ENCODE results near the gene RARB. TPM values are rescaled to one million over a fixed set of nuclear protein-coding genes. Genes with fewer than 3 reads are reported as not detected.
A peak's percentile ranks its signal among the peaks of the same experiment; 100 is the strongest.

Gene RARB
- total and polyA plus RNA-seq, 3 donors from 2014 or later, result 0.63 to 1.5 (median 0.99) TPM

DNA sequence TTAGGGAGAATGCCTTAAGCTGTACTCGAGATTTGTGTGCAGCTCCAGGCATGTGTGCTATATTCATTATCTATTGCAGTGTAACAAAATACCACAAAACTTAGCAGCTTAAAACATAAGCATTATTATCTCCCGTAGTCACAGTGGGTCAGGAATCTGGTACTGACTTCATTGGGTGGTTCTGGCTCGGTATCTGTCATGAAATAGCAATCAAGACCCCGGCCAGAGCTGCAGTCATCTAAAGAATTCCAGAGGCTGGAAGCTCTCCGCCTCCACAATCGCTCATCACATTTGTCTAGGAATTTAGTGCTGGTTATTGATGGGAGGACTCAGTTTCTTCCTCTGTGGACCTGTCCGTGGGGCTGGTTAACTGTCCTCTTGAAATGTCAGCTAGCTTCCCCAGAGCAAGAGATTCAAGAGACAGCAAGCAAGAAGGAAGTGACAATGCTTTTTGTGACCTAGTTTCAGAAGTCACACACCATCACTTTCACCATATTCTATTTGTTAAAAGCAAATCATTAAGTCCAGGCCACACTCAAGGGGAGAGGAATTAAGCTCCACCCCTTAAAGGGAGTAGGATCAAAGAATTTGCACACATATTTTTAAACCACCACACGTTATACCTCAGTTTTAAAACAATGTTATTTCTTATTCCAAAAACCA lies 160.5 kb downstream of the RARB start:
- H3K27ac ChIP-seq, result no peak overlapping the region
- intact Hi-C loops (cut with DNase I; ENCODE audit: low total_unique reads), result no loop called here
- 83 to 89% methylated on average over 8 of the region's 8 CpGs for WGBS, 2 donors

DNA sequence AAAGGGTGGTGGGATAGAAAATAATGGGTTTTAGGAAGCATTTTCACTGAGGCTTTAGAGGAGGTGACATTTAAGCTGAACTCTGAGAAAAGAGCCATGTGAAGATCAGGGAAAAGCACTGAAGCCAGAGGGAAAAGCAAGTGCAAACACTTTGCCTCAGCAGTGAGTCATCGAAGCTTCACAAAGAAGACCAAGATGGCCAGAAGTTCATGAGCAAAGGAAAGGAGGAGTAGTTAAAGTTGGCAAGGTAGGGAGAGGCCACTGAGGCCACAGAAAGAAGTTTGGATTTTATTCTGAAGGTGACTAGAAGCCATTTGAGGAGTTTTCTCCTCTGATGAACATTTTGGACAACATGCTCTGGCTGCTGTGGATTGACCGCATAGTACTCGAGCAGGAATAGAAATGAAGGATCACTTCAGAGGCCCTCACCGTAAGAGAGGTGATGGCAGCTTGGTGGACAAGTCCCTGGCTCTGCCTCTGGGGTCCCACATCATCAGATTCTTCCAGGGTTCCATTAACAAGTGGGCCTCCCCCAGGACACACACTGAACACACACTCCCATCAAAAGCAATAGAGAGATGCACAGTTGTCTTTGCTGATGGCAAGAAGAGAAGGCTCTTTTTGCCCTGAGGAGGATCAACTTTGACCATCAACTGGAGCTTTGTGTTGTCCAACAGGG lies 161.2 kb downstream of the RARB start:
- no peak overlapping the region for H3K4me3 ChIP-seq
- H3K9me3 ChIP-seq, result no peaks in the 10 kb centered on the region
- H3K27ac ChIP-seq, result no peak overlapping the region
- intact Hi-C loops (cut with DNase I; ENCODE audit: low total_unique reads), result no loop called here
- H3K4me1 ChIP-seq, result peaks cover 8% of the 10 kb centered on the region
- 84 to 92% methylated on average over 3 to 4 of the region's 4 CpGs for WGBS, 2 donors
- no peak for DNase-seq
- no peaks in the 10 kb centered on the region for H3K27me3 ChIP-seq
- no peak for TF ChIP-seq POLR2A (IDR thresholded peaks at IDR 0.05)
- TF ChIP-seq, protein P1, sequence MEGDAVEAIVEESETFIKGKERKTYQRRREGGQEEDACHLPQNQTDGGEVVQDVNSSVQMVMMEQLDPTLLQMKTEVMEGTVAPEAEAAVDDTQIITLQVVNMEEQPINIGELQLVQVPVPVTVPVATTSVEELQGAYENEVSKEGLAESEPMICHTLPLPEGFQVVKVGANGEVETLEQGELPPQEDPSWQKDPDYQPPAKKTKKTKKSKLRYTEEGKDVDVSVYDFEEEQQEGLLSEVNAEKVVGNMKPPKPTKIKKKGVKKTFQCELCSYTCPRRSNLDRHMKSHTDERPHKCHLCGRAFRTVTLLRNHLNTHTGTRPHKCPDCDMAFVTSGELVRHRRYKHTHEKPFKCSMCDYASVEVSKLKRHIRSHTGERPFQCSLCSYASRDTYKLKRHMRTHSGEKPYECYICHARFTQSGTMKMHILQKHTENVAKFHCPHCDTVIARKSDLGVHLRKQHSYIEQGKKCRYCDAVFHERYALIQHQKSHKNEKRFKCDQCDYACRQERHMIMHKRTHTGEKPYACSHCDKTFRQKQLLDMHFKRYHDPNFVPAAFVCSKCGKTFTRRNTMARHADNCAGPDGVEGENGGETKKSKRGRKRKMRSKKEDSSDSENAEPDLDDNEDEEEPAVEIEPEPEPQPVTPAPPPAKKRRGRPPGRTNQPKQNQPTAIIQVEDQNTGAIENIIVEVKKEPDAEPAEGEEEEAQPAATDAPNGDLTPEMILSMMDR (IDR thresholded peaks at IDR 0.05), result no peak
- no peaks in the 10 kb centered on the region for H3K36me3 ChIP-seq (ENCODE audit: low read depth, missing control alignments)

More for the DNA sequence above, 160.5 kb downstream of the RARB start:
- Histone ChIP-seq H3K4me3 (no peak overlapping the region), H3K9me3 (no peaks in the 10 kb centered on the region), H3K4me1 (peaks cover 7% of the 10 kb centered on the region), H3K36me3 (ENCODE audit: low read depth, missing control alignments) (no peaks in the 10 kb centered on the region), H3K27me3 (no peaks in the 10 kb centered on the region)
- no peak for DNase-seq
- no peak for TF ChIP-seq POLR2A (IDR thresholded peaks at IDR 0.05)
- TF ChIP-seq, protein P1 (IDR thresholded peaks at IDR 0.05), result no peak

DNA sequence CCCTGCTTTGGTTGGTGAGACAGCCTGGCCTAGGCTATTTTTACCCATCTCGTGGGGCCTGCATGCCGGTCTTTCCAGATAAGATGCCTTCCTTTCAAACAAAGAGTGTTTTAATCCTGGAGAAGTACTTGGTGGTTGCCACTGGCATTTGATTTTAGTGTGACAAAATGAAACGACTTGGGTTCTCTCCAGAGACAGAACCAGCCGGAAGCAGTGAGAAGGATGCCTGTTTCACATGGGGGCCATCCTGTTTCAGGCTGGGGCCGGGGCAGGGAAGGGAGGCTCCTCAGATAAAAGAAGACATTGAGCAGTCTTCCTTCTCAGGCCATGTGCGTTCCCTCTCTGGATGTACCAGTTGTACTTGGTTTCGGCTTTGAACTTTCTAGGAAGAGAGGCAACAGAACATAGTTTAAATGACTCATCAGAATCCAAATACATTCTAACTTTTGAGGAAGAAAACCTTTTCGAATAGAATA lies 161.8 kb downstream of the RARB start:
- 68 to 73% methylated on average over 8 of the region's 8 CpGs for WGBS, 2 donors
- no peak overlapping the region for H3K27ac ChIP-seq
- H3K27me3 ChIP-seq, result no peaks in the 10 kb centered on the region

DNA sequence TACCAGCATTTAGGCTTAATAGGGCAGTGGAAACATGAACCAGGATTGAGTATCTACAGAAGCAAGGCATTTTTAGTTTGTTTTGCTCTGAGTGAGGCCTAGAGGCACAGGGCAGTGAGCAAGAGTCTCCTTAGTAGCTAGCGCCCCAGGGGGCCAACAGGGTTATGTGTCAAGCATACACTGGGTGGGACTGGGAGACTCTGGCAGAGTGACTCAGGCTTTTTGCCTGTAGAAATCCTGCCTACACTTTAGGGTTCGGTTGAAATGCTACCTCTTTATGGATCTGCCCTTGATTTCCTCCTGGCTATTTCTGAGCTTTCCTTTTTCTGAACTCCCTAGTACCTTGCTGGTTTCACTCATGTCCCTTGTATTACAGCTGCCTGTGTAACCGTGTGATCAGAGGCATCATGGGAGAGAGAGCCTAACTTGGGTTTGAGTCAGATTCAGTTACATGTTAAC lies 164.5 kb downstream of the RARB start:
- no peak for TF ChIP-seq POLR2A (IDR thresholded peaks at IDR 0.05)
- TF ChIP-seq, protein P1 (IDR thresholded peaks at IDR 0.05), result no peak

More for the DNA sequence above, 161.8 kb downstream of the RARB start:
- Histone ChIP-seq H3K4me1 (peaks cover 10% of the 10 kb centered on the region), H3K9me3 (no peaks in the 10 kb centered on the region), H3K4me3 (no peak overlapping the region), H3K36me3 (ENCODE audit: low read depth, missing control alignments) (no peaks in the 10 kb centered on the region)
- no peak for TF ChIP-seq POLR2A (IDR thresholded peaks at IDR 0.05)
- TF ChIP-seq, protein P1 (IDR thresholded peaks at IDR 0.05), result no peak
- DNase-seq, result peak; percentile 26
- intact Hi-C loops (cut with DNase I; ENCODE audit: low total_unique reads), result no loop called here

More for the DNA sequence above, 164.5 kb downstream of the RARB start:
- no peaks in the 10 kb centered on the region for H3K36me3 ChIP-seq (ENCODE audit: low read depth, missing control alignments)
- no peak for DNase-seq
- H3K27ac ChIP-seq, result no peak overlapping the region
- no peaks in the 10 kb centered on the region for H3K27me3 ChIP-seq
- intact Hi-C loops (cut with DNase I; ENCODE audit: low total_unique reads), result no loop called here
- 53 to 58% methylated on average over 3 of the region's 3 CpGs for WGBS, 2 donors
- H3K9me3 ChIP-seq, result no peaks in the 10 kb centered on the region
- H3K4me3 ChIP-seq, result no peak overlapping the region
- peaks cover 10% of the 10 kb centered on the region for H3K4me1 ChIP-seq
